A549 (cell line): ENCODE measurements around the gene AEBP2.

Source experiments
- CBX8 ChIP-seq: fragments of 200-600 bp; sonication (generic); IDR thresholded peaks from 2 replicates; pipeline ENCODE4 v1.6.1; 2016
- CEBPB ChIP-seq, 2 experiments: fragments of >200 bp in 1 of 2; sonication (Bioruptor Twin) in 1 of 2; formaldehyde crosslinking in 1 of 2; IDR thresholded peaks; 2 replicates each; pipeline ENCODE4 v1.6.1; 2012 to 2016
- CTCF ChIP-seq: fragments of >200 bp; sonication (Bioruptor Twin); formaldehyde crosslinking; IDR thresholded peaks from 3 replicates; pipeline ENCODE4 v1.5.1; 2016
- EP300 ChIP-seq, 2 experiments: fragments of >200 bp; sonication (Bioruptor Twin); formaldehyde crosslinking; IDR thresholded peaks; 2 replicates in 1 of 2; 3 replicates in 1 of 2; pipeline ENCODE4 v1.6.1; 2016 to 2017
- HOXA7 ChIP-seq: fragments of 250-450 bp; sonication (Bioruptor Pico); IDR thresholded peaks from 2 replicates; pipeline ENCODE4 v1.5.0; 2020; ENCODE audit warnings: mild to moderate bottlenecking, moderate library complexity
- MAZ ChIP-seq: fragments of 150-350 bp; IDR thresholded peaks from 2 replicates; pipeline ENCODE4 v1.6.1; 2014; ENCODE audit warnings: antibody characterized with exemption, low read depth, low read length, borderline replicate concordance
- NPAS2 ChIP-seq: fragments of 250-450 bp; sonication (Bioruptor Pico); IDR thresholded peaks from 2 replicates; pipeline ENCODE4 v1.8.0; 2022; ENCODE audit warnings: mild to moderate bottlenecking, moderate library complexity, borderline replicate concordance
- NR3C1 ChIP-seq: fragments of >200 bp; sonication (Bioruptor Twin); formaldehyde crosslinking; IDR thresholded peaks from 3 replicates; pipeline ENCODE4 v1.6.1; 2017
- PBX3 ChIP-seq: IDR thresholded peaks from 2 replicates; pipeline ENCODE4 v1.6.1; 2012
- POLR2A ChIP-seq: IDR thresholded peaks from 2 replicates; pipeline ENCODE4 v1.6.1; 2012; ENCODE audit warnings: mild to moderate bottlenecking, low read length
- POLR2AphosphoS2 ChIP-seq: conservative IDR thresholded peaks from 2 replicates; pipeline ENCODE4 v1.6.1; 2012; ENCODE audit warnings: low read length, improper control_type of control experiment, inconsistent platforms
- RAD21 ChIP-seq, 2 experiments: fragments of >200 bp in 1 of 2; sonication (Bioruptor Twin) in 1 of 2; formaldehyde crosslinking in 1 of 2; IDR thresholded peaks in 1 of 2; conservative IDR thresholded peaks in 1 of 2; 2 replicates in 1 of 2; 3 replicates in 1 of 2; pipeline ENCODE4 v1.6.1; 2012 to 2018; ENCODE audit warnings: inconsistent platforms in 1 of 2
- RFX5 ChIP-seq: fragments of 450-650 bp; IDR thresholded peaks from 2 replicates; pipeline ENCODE4 v1.7.1; 2014; ENCODE audit warnings: antibody characterized with exemption, mild to moderate bottlenecking, moderate library complexity
- USF2 ChIP-seq: fragments of 450-650 bp; IDR thresholded peaks from 2 replicates; pipeline ENCODE4 v1.6.1; 2014; ENCODE audit warnings: antibody characterized with exemption

- no peak for TF ChIP-seq EP300 (IDR thresholded peaks at IDR 0.05)
- no peak for TF ChIP-seq CTCF
- no peak for TF ChIP-seq USF2
- no peak for TF ChIP-seq HOXA7 (CRISPR knock-in tag)
- no peak for TF ChIP-seq POLR2AphosphoS2
- TF ChIP-seq CEBPB (IDR thresholded peaks at IDR 0.05), result no peak
- TF ChIP-seq PBX3, result no peak
- no peak for TF ChIP-seq RFX5
- TF ChIP-seq POLR2A, result no peak
- TF ChIP-seq NR3C1, result no peak
- TF ChIP-seq NPAS2 (CRISPR knock-in tag), result no peak
- TF ChIP-seq MAZ, result no peak
- no peak for TF ChIP-seq RAD21 (conservative IDR thresholded peaks at IDR 0.05 in 1 of 2, IDR thresholded peaks at IDR 0.05 in 1 of 2)
- no peak for TF ChIP-seq CBX8
Measured at GRCh38 chr12:19456176-19456575, 16.9 kb downstream of the AEBP2 start.
